Measurements from ENCODE around the gene PELI3.
A peak's percentile ranks its signal among the peaks of the same experiment; 100 is the strongest.

Gene PELI3

GRCh38 chr11:66505276-66505816 is 38.6 kb downstream of the PELI3 start:
- DNase-seq (ENCODE audit: low spot score), result no peak

DNA sequence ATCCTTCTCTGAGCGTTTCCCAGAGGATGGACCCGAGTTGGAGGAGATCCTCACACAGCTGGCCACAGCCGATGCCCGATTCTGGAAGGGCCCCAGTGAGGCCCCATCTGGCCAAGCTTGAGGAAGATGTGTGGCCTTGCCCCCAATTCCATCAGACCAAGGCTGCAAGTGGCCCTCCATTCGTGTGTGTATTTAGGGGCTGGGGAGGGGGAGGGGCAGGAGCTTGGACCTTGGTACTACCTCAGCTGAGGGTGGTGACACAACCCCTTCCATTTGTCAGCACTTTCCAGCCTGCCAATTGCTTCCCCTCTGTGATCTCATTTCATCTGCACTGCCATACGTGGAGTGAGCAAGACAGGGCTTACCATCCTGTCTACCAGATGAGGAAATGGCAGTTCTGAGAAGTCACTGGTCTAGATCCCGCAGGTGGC is 42.4 kb downstream of the PELI3 start:
- DNase-seq (ENCODE audit: low spot score), result no peak

DNA sequence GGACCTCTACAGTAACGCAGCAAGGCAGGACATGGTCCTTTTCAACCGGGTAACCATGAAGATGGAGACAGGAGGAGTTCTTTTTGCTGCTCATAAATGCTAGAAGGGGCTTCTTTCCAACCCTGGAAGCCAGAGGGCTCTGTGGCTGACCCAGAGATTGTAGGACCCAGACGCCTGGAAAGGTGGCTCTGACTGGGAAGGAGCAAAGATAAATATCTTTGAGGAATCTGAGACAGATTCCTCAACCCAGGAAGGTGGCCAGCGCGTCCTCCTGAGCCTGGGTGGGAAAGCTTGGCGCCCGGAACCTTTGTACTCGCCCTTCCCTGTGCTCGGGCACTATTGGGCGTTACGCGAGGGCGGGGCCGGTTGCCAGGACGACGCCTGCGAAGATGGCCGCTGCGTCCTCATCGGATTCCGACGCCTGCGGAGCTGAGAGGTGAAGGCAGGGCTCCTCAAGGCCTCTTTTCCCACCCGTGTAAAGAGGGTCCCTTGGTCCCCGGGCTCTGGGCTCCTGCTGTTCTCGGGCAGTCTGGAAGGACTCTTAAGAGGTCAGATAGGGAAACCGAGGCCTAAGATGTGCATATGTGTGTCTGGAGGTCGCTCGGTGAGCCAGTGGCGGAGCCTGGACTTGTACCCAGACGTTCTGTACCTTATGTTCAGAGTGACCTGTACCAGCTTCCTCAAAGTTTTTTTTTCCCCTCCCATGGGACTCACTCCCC is 43.7 kb downstream of the PELI3 start, which contains the start of gene BBS1:
BBS1 (plus strand) TSS at position 365 of the 719 bp plus-strand sequence; CDS start at position 390, 25 bp downstream.
- DNase-seq (ENCODE audit: low spot score), result peak; percentile 86

- DNase-seq (ENCODE audit: low spot score), result no peak
Observed at GRCh38 chr11:66510990-66511339, 44.3 kb downstream of the PELI3 start.

DNA sequence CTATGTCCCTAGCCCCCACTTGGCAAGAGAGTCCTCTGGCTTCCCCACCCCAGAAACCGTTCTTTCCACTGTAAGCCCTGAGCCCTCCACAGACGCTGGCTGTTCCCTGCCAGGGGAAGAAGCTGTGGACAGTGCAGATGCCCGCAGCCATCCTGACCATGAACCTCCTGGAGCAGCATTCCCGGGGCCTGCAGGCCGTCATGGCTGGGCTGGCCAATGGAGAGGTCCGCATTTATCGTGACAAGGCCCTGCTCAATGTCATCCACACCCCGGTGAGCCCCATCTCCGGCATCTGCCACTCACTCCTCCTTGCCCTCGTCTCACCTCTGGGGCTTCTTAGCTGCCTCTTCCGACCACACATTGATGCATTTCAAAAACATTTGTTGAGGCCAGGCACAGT is 56.9 kb downstream of the PELI3 start:
- DNase-seq (ENCODE audit: low spot score), result no peak

DNA sequence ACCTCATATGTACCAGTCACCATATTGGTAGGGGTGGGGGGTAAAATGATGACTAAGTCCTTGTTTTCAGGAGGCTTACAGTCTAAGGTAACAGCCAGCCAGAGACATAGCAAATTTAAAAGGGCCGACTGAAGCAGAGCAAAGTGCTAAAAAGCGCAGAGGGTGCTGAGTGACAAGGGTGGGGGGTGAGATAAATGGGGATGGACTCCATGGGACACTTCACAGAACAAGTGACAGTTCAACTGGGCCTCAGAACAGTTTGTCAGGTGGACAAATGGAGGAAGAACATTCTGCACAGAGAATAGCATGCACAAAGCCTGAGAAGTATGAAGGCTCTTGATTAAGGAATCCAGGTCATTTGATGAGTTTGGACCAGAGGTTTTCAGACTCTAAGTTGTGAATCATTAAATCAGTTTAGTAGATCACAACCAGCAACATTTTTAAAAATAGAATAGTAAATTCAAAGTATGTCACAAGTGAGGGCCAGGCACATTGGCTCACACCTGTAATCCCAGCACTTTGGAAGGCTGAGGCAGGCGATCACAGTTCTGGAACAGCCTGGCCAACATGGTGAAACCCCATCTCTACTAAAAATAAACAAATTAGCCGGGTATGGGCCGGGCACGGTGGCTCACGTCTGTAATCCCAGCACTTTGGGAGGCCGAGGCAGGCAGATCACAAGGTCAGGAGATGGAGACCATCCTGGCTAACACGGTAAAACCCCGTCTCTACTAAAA is 57.8 kb downstream of the PELI3 start:
- DNase-seq (ENCODE audit: low spot score), result no peak
